Stimulated activated CD8-positive, alpha-beta memory T cell treated with anti-CD3 and anti-CD28 coated beads, Interleukin-4, amount 100 ng/mL, for 1 hour (primary cell): ENCODE data around the gene TBC1D10A.

Experiments used
- DNase-seq, 2 donors: peaks; one replicate each; pipeline ENCODE4 v3.0.0-alpha.2; 2020; ENCODE audit warnings: low read depth in 2 of 2, low spot score in 1 of 2

TBC1D10A gene

GRCh38 chr22:30249049-30250038 is 77.4 kb downstream of the TBC1D10A start:
- DNase-seq = no peak

DNA sequence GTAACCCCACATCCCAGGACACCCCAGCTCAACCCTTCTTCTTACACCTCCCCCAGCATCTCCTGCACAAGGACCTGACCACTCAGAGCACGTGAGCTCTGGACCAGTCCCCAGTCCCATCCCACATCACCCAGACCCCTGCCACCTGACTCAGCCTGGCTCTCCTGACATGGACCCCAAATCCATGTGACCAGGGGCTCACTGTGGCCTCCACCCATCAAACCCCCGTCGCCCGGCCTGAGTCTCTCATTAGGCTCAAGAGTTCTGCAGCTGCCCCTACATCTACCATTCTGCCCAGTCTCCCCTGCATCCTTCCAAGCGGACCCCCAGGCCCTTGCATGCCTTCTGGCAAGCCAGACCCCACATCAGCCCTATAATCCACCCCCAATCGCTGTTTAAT is 78.3 kb downstream of the TBC1D10A start:
- no peak for DNase-seq

DNA sequence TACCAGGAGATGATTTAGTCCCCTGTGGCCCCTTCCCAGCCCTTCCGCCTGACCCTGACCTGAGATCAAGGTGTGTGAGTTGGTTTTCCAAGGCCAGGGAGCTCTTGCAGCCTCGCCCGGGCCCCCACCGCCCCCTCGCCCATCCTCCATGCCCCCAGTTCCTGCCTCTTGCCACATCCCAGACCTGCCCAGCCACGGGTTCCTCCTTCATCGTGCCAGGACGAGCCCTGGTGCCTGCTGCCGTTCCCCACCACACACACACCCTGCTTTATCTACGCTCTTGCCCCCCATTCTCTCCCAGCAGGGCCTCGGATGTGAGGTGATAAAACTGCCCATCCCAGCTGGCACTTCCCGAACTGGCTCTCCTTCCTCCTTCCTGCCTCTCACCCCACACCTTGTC is 78.8 kb downstream of the TBC1D10A start:
- DNase-seq = no peak

- DNase-seq = no peak
Measured at GRCh38 chr22:30247561-30247960, 79.2 kb downstream of the TBC1D10A start.

GRCh38 chr22:30246814-30247376 is 79.8 kb downstream of the TBC1D10A start:
- DNase-seq = no peak

DNA sequence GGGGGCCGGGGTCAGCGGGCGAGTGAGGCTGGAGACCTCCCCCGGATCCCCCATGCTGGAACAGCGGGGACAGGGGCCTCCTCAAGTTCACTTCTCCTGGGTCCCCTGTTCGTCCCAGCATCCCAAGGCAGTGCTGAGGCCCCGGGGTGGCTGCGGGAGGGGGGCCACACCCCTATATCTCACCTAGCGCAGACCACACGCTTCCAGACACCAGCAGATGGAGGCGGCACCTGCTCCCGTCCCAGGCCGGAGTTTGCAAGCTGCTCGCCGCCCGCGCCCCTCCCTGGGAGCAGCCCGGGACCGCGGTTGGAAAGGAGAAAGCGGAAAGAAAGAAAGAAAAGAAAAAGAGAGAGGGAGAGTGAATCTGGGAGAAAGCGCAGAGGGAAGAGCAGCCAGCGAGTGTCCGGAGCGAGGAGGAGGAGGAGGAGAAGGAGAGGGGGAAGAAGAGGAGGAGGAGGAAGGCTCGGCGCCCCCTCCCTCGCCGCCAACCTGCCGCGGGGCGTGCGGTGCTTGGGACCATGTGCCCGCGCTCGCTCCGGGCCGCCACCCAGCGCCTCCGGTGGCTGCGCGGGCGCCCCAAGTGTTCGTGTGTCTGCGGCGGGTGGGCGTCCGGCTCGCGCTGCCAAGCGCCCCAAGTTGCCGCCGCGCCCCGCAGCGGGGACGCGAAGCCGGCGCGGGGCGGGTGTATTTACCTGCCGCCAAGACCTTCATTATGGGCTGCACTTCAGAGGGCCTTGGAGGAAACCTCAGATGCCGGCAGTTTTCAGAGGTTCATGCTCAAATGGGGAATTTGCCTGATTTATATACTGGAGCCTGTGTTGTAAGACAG is 80.5 kb downstream of the TBC1D10A start, which contains the start of gene LIF:
Gene LIF, minus strand, starts transcription at position 775 of the 829 bp plus-strand sequence. Its CDS starts 64 bp downstream, at position 711.
- DNase-seq = no peak

GRCh38 chr22:30245181-30245984 is 81.4 kb downstream of the TBC1D10A start:
- DNase-seq = no peak

- no peak for DNase-seq
Measured at GRCh38 chr22:30244641-30245040, 82.1 kb downstream of the TBC1D10A start.

GRCh38 chr22:30244066-30244465 is 82.7 kb downstream of the TBC1D10A start:
- DNase-seq = no peak

DNA sequence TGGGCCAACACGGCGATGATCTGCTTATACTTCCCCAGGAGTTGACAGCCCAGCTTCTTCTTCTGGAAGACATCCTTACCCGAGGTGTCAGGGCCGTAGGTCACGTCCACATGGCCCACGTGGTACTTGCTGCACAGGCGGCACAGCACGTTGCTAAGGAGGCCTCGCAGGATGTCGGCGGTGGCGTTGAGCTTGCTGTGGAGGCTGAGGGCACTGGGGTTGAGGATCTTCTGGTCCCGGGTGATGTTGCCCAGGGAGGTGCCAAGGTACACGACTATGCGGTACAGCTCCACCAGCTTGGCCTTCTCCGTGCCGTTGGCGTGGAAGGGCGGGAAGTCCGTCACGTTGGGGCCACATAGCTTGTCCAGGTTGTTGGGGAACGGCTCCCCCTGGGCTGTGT is 83.1 kb downstream of the TBC1D10A start:
- no peak for DNase-seq
